SK-N-SH (cell line): ENCODE data around the gene ARAP2. TPM values are rescaled to one million over a fixed set of nuclear protein-coding genes. Genes with fewer than 3 reads are reported as not detected.

Source experiments
- CTCF ChIA-PET: fragments of 300-600, 350-600 bp; formaldehyde crosslinking; extraction: SDS; loops from one replicate; lab custom pipeline; 2021; lab: Yijun Ruan, JAX
- POLR2A ChIA-PET: fragments of 350-600 bp; sonication (Branson Sonifier 250); formaldehyde crosslinking; extraction: SDS; loops from one replicate; lab custom pipeline; 2020; ENCODE audit warnings: antibody characterized with exemption, inconsistent platforms; lab: Yijun Ruan, JAX
- DNase-seq: peaks from one replicate; pipeline ENCODE4 v3.0.0; 2012
- H2AFZ ChIP-seq: fragments of 200-600 bp; sonication (generic); 2 replicates; pipeline ENCODE4 v1.8.1; 2016; ENCODE audit warnings: antibody characterized with exemption, mild to moderate bottlenecking, low read depth
- H3F3A ChIP-seq: fragments of 200-600 bp; sonication (generic); replicated peaks from 2 replicates; pipeline ENCODE3; 2016; ENCODE audit warnings: antibody characterized with exemption, mild to moderate bottlenecking; ENCODE audit not compliant: insufficient read depth
- H3K27ac ChIP-seq, 2 experiments: fragments of 200-500 bp in 1 of 2; fragments of 200-600 bp in 1 of 2; sonication (Bioruptor generic) in 1 of 2; sonication (generic), shearing (Covaris generic) in 1 of 2; 2 replicates each; pipeline versions ENCODE4 v1.5.1 to v1.6.1; 2014 to 2016; ENCODE audit warnings: low read depth in 2 of 2, inconsistent platforms in 1 of 2, low read length in 1 of 2, mild to moderate bottlenecking in 1 of 2, mixed read lengths in 1 of 2
- H3K27me3 ChIP-seq: fragments of 200-600 bp; sonication (generic), shearing (Covaris generic); 2 replicates; pipeline ENCODE4 v1.6.1; 2016; ENCODE audit warnings: mixed run types; ENCODE audit not compliant: insufficient read depth
- H3K36me3 ChIP-seq, 2 experiments: fragments of 200-500 bp in 1 of 2; fragments of 200-600 bp in 1 of 2; sonication (Bioruptor generic) in 1 of 2; sonication (generic) in 1 of 2; replicated peaks in 1 of 2; 2 replicates each; pipeline versions ENCODE3 to v1.5.1; 2014 to 2016; ENCODE audit warnings: low read length in 1 of 2, mild to moderate bottlenecking in 1 of 2; ENCODE audit not compliant: insufficient read depth in 2 of 2, control insufficient read depth in 1 of 2
- H3K4me1 ChIP-seq, 2 experiments: fragments of 200-500 bp in 1 of 2; fragments of 200-600 bp in 1 of 2; sonication (Bioruptor generic) in 1 of 2; sonication (generic), shearing (Covaris generic) in 1 of 2; 2 replicates each; pipeline versions ENCODE4 v1.5.1 to v1.6.1; 2014 to 2016; ENCODE audit warnings: low read depth in 1 of 2, low read length in 1 of 2, mixed run types in 1 of 2; ENCODE audit not compliant: insufficient read depth in 2 of 2, control insufficient read depth in 1 of 2
- H3K4me2 ChIP-seq: fragments of 200-600 bp; sonication (generic), shearing (Covaris generic); 2 replicates; pipeline ENCODE4 v1.6.1; 2017; ENCODE audit warnings: mixed run types
- H3K4me3 ChIP-seq, 2 experiments: fragments of 200-500 bp in 1 of 2; fragments of 200-600 bp in 1 of 2; sonication (Bioruptor generic) in 1 of 2; sonication (generic), shearing (Covaris generic) in 1 of 2; 2 replicates each; pipeline versions ENCODE4 v1.5.1 to v1.8.1; 2014 to 2016; ENCODE audit warnings: low read depth in 2 of 2, inconsistent platforms in 1 of 2, low read length in 1 of 2, mild to moderate bottlenecking in 1 of 2, mixed read lengths in 1 of 2, moderate library complexity in 1 of 2
- H3K79me2 ChIP-seq: fragments of 200-600 bp; sonication (generic); 2 replicates; pipeline ENCODE4 v1.8.1; 2017; ENCODE audit warnings: mild to moderate bottlenecking; ENCODE audit not compliant: insufficient read depth
- H3K9ac ChIP-seq: fragments of 200-600 bp; sonication (generic); 2 replicates; pipeline ENCODE4 v1.6.1; 2017; ENCODE audit warnings: mixed run types
- H3K9me2 ChIP-seq: fragments of 200-600 bp; sonication (generic); 2 replicates; pipeline ENCODE4 v1.6.1; 2017; ENCODE audit warnings: mixed run types
- H3K9me3 ChIP-seq: fragments of 200-600 bp; sonication (generic); 2 replicates; pipeline ENCODE4 v1.6.1; 2017; ENCODE audit warnings: mixed run types, mild to moderate bottlenecking, moderate library complexity
- H4K20me1 ChIP-seq: fragments of 200-600 bp; sonication (generic); 2 replicates; pipeline ENCODE4 v1.6.1; 2017; ENCODE audit warnings: mild to moderate bottlenecking, mixed run types; ENCODE audit not compliant: insufficient read depth
- CHD2 ChIP-seq: fragments of 150-350 bp; IDR thresholded peaks from 2 replicates; pipeline ENCODE4 v1.6.1; 2018; ENCODE audit warnings: low read length; ENCODE audit not compliant: partially characterized antibody
- FOSL2 ChIP-seq: IDR thresholded peaks from 2 replicates; pipeline ENCODE4 v1.4.0; 2012; ENCODE audit warnings: low read depth, mild to moderate bottlenecking, moderate library complexity, borderline replicate concordance
- FOXM1 ChIP-seq: IDR thresholded peaks from 2 replicates; pipeline ENCODE4 v1.4.0; 2012; ENCODE audit warnings: low read depth, mild to moderate bottlenecking
- GATA2 ChIP-seq: sonication (generic); formaldehyde crosslinking; IDR thresholded peaks from 2 replicates; pipeline ENCODE4 v1.5.0; 2020; ENCODE audit warnings: mild to moderate bottlenecking, missing genetic modification reagents
- POLR2AphosphoS5 ChIP-seq: IDR thresholded peaks from 2 replicates; pipeline ENCODE4 v1.6.1; 2012; ENCODE audit warnings: low read depth, low read length
- RCOR1 ChIP-seq: fragments of 150-350 bp; IDR thresholded peaks from 2 replicates; pipeline ENCODE4 v1.6.1; 2017; ENCODE audit warnings: antibody characterized with exemption, low read length
- RFX5 ChIP-seq: IDR thresholded peaks from 2 replicates; pipeline ENCODE4 v1.6.1; 2012; ENCODE audit warnings: mild to moderate bottlenecking, improper control_type of control experiment, low read length
- SIN3A ChIP-seq: IDR thresholded peaks from 2 replicates; pipeline ENCODE4 v1.6.1; 2012; ENCODE audit warnings: low read depth, mild to moderate bottlenecking, low read length, moderate library complexity, borderline replicate concordance
- SMC3 ChIP-seq: IDR thresholded peaks from 2 replicates; pipeline ENCODE4 v1.6.1; 2012; ENCODE audit warnings: low read depth, low read length, improper control_type of control experiment
- TAF1 ChIP-seq: IDR thresholded peaks from 2 replicates; pipeline ENCODE4 v1.6.1; 2012; ENCODE audit warnings: low read depth, mild to moderate bottlenecking, low read length, moderate library complexity, borderline replicate concordance
- TCF12 ChIP-seq: IDR thresholded peaks from 2 replicates; pipeline ENCODE4 v1.4.0; 2012
- TEAD4 ChIP-seq: IDR thresholded peaks from 2 replicates; pipeline ENCODE4 v1.4.0; 2012; ENCODE audit warnings: mild to moderate bottlenecking, borderline replicate concordance; ENCODE audit not compliant: insufficient read depth
- YY1 ChIP-seq: IDR thresholded peaks from 2 replicates; pipeline ENCODE4 v1.4.0; 2012; ENCODE audit warnings: low read depth, mild to moderate bottlenecking
- WGBS: methylation state at CpG from one replicate; pipeline ENCODE4 v1.1.6; 2017; ENCODE audit warnings: low lambda C conversion rate; 5-methylcytosine and 5-hydroxymethylcytosine counted together
- polyA plus RNA-seq, 3 experiments: library from polyadenylated mRNA; depleted of rRNA; stranded (reverse); fragments of >200 nt; gene quantifications; 2 replicates each; pipeline ENCODE4 v1.2.3, GENCODE V29; 2012
- TF ChIP-seq, protein P1 (sequence below): fragments of 200-600 bp; sonication (generic); IDR thresholded peaks from 2 replicates; pipeline ENCODE4 v1.6.1; 2017; ENCODE audit warnings: antibody characterized with exemption, mild to moderate bottlenecking, moderate library complexity
- TF ChIP-seq, protein P2 (sequence below): fragments of 150-350 bp; IDR thresholded peaks from 2 replicates; pipeline ENCODE4 v1.6.1; 2016; ENCODE audit warnings: mild to moderate bottlenecking, low read depth, low read length
- TF ChIP-seq, protein P3 (sequence below): fragments of 150-350 bp; IDR thresholded peaks from 2 replicates; pipeline ENCODE4 v1.6.1; 2017; ENCODE audit warnings: antibody characterized with exemption, low read length, low read depth, borderline replicate concordance

Gene ARAP2
- polyA plus RNA-seq, 1 of the 3 experiments (the other 2 are of a cell fraction) = not detected

DNA sequence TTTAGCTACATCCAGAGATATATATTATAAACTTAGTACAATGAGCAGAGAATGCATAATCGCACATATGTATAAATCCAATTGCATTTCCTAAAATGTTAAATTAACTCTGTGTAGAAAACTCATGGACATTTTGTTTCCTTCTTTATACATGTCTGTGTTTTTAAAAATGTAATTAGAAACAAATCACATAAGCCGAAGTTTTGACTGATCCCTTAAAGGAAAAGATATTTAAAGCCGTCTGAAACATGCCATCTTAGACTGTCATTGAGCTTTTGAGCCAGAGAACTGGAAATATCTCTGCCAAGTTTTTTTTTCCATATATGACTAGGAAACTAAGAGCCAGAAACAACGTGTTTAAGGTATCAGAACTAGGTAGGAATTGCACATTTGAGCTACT lies 107.0 kb downstream of the ARAP2 start:
- TF ChIP-seq TAF1 = no peak
- no peak for TF ChIP-seq YY1
- TF ChIP-seq, protein P1, sequence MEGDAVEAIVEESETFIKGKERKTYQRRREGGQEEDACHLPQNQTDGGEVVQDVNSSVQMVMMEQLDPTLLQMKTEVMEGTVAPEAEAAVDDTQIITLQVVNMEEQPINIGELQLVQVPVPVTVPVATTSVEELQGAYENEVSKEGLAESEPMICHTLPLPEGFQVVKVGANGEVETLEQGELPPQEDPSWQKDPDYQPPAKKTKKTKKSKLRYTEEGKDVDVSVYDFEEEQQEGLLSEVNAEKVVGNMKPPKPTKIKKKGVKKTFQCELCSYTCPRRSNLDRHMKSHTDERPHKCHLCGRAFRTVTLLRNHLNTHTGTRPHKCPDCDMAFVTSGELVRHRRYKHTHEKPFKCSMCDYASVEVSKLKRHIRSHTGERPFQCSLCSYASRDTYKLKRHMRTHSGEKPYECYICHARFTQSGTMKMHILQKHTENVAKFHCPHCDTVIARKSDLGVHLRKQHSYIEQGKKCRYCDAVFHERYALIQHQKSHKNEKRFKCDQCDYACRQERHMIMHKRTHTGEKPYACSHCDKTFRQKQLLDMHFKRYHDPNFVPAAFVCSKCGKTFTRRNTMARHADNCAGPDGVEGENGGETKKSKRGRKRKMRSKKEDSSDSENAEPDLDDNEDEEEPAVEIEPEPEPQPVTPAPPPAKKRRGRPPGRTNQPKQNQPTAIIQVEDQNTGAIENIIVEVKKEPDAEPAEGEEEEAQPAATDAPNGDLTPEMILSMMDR = no peak
- TF ChIP-seq, protein P2, sequence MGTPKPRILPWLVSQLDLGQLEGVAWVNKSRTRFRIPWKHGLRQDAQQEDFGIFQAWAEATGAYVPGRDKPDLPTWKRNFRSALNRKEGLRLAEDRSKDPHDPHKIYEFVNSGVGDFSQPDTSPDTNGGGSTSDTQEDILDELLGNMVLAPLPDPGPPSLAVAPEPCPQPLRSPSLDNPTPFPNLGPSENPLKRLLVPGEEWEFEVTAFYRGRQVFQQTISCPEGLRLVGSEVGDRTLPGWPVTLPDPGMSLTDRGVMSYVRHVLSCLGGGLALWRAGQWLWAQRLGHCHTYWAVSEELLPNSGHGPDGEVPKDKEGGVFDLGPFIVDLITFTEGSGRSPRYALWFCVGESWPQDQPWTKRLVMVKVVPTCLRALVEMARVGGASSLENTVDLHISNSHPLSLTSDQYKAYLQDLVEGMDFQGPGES = no peak
- no peak for TF ChIP-seq SIN3A
- no peak for TF ChIP-seq TEAD4
- no peak for TF ChIP-seq FOXM1
- TF ChIP-seq, protein P3, sequence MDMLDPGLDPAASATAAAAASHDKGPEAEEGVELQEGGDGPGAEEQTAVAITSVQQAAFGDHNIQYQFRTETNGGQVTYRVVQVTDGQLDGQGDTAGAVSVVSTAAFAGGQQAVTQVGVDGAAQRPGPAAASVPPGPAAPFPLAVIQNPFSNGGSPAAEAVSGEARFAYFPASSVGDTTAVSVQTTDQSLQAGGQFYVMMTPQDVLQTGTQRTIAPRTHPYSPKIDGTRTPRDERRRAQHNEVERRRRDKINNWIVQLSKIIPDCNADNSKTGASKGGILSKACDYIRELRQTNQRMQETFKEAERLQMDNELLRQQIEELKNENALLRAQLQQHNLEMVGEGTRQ = no peak
- no peak for TF ChIP-seq CHD2
- no peak for TF ChIP-seq RFX5
- TF ChIP-seq FOSL2 = no peak
- TF ChIP-seq TCF12 = no peak
- TF ChIP-seq SMC3 = no peak
- no peak for TF ChIP-seq GATA2 (CRISPR knock-in tag)
- H3F3A ChIP-seq = no peaks in the 10 kb centered on the region
- 24% methylated on average over 4 of the region's 4 CpGs for WGBS
- no peaks in the 10 kb centered on the region for H3K4me1 ChIP-seq
- no peak overlapping the region for H3K4me2 ChIP-seq
- no peak overlapping the region for H3K9ac ChIP-seq
- H2AFZ ChIP-seq = no peak overlapping the region
- POLR2A ChIA-PET = no interaction called here
- no peaks in the 10 kb centered on the region for H3K27me3 ChIP-seq
- no peaks in the 10 kb centered on the region for H3K36me3 ChIP-seq
- no peak overlapping the region for H3K27ac ChIP-seq
- CTCF ChIA-PET = interaction anchor here (1.1 kb wide), 1 partner anchor 31 kb away, joined by 3 read pairs; no protein-coding TSS in a partner anchor
- no peak overlapping the region for H3K4me3 ChIP-seq
- DNase-seq = no peak
- H3K9me3 ChIP-seq = no peaks in the 10 kb centered on the region
- no peaks in the 10 kb centered on the region for H3K79me2 ChIP-seq
- H3K9me2 ChIP-seq = peaks cover 3% of the 10 kb centered on the region; the same call in 1 of the 2 replicates
- H4K20me1 ChIP-seq = no peaks in the 10 kb centered on the region

DNA sequence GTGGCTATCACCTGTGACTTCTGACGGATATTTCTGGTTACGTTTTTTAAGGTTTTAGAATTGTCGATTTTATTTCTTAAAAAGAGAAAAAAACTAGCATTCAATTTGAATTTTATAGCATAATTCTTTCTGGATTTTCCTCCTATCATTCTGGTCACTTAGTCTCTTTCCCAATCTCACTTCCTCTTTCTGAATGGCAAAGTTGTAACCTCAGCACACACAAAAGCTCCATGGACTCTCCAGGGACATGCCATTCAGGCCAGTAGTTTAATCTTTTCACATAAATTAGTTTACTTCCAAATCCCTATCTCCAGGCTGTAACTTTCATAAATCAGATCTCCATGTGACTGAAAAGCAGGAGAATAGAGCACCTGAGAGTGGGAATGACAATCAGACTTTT lies 110.7 kb downstream of the ARAP2 start:
- Histone ChIP-seq H3K27me3 (no peaks in the 10 kb centered on the region), H4K20me1 (no peaks in the 10 kb centered on the region), H3K36me3 (no peaks in the 10 kb centered on the region), H3K9me2 (peaks cover 3% of the 10 kb centered on the region; the same call in 1 of the 2 replicates), H3K4me2 (no peak overlapping the region), H3K79me2 (no peaks in the 10 kb centered on the region), H3K27ac (no peak overlapping the region), H3K9ac (no peak overlapping the region), H3K4me1 (no peaks in the 10 kb centered on the region), H2AFZ (no peak overlapping the region), H3K4me3 (no peak overlapping the region), H3F3A (no peaks in the 10 kb centered on the region), H3K9me3 (no peaks in the 10 kb centered on the region)
- TF ChIP-seq RCOR1 (no peak), POLR2AphosphoS5 (no peak), SIN3A (no peak)
- TF ChIP-seq, protein P2 = no peak
- TF ChIP-seq, protein P3 = no peak
- WGBS = 5% methylated on average over 3 of the region's 3 CpGs
- DNase-seq = no peak
- POLR2A ChIA-PET = no interaction called here
- CTCF ChIA-PET = no interaction called here
